ENCODE data around the gene COL5A1.

Gene COL5A1

DNA sequence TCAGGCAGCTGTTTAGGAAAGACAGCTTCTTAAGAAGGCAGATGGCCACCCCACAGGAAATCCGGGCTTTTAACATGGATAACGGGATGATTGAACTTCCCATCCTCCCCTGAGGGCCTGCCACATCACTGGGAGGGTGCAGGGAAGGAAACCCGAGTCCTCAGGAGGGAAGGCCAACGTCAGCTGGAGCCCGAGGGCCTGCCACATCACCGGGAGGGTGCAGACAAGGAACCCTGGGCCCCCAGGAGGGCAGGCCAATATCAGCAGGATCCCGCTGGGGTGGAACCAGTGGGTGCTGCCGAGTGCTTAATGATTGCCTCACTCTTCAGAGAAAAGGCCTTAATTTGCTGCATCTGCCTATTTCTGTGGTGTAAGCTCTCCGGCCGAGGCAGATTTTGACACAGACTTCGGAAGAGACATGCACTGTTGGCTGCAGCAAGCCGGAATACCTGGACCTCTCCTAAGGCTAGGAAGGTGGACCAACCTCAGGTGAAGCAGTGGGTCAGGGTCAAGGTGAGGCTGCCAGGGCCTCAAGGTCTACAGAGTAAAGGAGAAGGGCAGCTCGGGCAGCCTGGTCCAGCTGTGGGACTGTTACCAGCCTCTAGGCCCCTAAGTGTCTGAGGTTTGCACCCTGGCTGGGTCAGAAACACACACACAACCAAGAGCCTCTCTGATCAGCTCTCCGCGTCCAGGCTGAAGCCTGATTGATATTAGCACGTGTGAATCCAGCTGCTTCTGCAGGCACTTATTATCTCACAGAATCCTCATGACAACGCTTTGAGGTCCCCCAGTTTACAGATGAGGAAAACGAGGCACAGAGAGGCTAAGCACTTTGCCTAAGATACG, 14.8 kb upstream of the COL5A1 start:
- no peak for DNase-seq (ENCODE audit: low spot score)

DNA sequence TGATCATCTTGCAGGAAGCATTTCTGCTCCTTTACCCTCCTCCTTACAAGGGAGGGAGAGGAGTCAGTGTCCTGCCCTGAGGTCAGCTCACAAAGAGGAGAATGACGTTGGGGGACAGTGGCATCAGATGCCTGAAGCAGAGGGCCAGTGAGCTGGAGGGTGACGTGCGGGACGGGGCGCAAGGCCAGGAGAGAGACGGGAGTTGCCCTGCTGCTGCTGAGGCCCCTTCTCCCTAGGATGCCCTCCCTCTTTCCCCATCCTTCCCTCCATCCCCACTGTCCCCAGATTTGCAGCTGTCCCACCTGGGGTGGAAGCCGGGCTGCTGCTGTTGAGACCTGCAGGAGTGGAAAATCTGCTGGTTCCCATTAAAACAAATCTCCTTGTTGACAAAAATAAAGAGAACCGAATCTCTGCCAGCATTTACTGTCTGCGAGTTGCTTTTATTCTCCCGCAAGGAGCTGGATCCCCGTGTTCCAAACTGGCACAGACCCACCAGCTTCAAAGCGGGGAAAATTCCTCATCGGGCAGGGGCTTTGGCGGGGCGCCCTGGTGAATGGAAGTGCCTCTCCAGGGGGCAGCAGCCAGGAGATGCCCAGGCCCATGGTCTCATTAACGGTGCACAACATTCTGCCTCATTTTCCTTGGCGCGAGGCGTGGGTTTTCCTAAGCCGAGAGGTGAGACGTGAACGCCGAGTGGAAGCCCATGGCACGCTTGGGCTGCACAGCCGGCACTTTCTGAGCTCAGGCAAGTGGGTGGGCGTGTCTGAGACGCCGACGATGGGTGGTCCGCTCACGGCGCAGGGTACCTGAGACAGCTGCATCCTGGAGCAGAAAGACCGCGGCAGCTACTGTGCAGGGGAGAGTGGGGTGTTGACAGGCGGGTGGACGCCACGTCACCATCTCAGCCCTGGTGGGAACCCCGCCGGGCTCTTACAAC, 13.9 kb upstream of the COL5A1 start:
- no peak for DNase-seq (ENCODE audit: low spot score)

- no peak for DNase-seq (ENCODE audit: low spot score)
Measured at GRCh38 chr9:134628354-134628736, 13.3 kb upstream of the COL5A1 start.

- no peak for DNase-seq (ENCODE audit: low spot score)
Measured at GRCh38 chr9:134629061-134629585, 12.5 kb upstream of the COL5A1 start.

DNA sequence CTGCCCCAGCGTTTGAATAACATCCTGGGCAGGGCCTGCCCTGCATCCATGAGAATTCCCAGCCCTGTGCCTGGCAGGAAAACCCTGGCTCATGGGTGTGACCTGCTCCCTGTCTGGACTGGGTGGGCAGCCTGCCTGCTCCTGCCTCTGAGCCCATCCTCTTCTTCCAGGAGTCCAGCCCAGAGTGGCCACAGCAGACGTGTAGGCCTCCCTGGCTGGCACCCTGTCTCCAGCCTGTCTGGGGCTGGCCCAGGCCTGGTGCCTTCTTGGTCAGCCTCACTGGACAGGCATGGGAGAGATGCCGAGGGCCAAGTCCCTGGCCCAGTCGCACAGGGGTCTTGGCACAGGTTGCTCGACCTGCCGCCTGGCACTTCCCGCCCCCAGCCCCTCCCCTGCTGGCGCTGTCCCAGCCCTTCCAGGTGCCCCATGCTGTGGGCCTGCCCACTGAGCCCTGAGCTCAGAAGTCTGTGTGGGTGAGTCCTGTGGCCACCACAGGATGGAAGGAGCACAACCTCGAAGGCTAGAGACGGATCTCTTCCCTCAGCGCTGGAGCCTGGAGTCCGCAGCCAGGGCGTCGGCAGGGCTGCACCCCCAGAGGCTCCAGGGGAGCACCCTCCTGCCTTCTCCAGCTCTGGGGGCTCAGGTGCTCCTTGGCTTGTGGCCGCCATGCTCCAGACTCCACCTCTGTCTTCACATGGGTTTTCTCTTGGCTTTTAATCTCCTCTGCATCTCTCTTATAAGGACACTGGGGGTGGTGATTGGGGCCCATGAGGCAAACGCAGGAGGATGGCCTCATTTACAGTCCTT, 11.8 kb upstream of the COL5A1 start:
- no peak for DNase-seq (ENCODE audit: low spot score)

GRCh38 chr9:134630393-134630790, 11.2 kb upstream of the COL5A1 start:
- no peak for DNase-seq (ENCODE audit: low spot score)

DNA sequence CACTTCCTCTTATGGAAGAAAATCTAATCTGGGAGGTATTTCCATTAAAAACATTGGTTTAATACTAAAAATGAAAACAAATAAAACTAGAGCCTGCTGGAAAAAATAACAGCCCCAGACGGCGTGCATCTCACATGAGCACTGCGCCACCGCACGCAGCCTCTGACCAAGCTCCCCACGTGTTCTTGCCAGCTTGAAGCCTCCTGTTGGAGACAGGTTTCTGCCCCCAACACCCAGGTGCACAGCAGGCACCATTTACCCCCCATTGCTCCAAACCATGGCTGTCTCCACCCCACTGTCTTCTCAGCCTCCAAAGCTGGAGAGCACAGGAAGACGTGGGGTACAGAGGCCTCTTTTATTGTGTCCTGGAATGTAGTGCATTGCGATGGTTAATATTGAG, 10.7 kb upstream of the COL5A1 start:
- DNase-seq (ENCODE audit: low spot score) = no peak

DNA sequence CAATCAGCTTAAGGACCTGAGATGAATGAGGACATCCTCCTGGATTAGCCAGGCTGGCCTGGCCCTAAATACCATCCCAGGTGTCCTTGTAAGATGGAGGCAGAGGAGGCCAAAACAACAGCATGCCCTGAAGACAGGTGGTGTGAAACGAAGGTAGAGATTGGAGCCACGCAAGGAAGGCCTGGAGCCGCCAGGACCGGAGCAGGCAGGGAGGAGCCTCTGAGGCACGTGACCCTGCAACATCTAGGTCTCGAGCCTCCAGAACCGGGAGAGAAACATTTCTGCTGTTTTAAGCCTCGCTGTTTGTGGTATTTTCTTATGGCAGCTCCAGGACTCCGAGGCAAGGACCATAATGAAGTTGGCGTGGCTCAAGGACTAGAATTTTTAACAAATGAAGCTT, 9.7 kb upstream of the COL5A1 start:
- no peak for DNase-seq (ENCODE audit: low spot score)

DNA sequence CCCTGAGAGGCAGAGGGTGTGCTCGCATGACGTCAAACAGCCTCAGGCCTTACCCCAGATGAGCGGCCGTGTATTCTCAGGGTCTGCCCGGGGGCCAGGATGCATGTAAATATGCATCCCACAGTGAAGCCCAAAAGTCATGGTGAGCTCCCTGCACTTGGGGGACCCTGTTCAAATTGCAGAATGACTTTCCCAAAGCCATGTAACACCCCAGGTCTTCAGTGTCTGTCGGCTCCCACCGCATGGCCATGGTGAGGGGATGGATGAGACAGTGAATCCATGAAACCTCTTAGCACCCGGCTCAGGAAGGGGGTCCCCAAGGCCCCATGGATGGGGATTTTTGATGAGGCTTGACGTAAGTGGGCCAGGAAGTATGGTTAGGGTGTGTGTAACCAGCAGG, 9.3 kb upstream of the COL5A1 start:
- no peak for DNase-seq (ENCODE audit: low spot score)

- DNase-seq (ENCODE audit: low spot score) = no peak
Measured at GRCh38 chr9:134633362-134634142, 8.1 kb upstream of the COL5A1 start.

DNA sequence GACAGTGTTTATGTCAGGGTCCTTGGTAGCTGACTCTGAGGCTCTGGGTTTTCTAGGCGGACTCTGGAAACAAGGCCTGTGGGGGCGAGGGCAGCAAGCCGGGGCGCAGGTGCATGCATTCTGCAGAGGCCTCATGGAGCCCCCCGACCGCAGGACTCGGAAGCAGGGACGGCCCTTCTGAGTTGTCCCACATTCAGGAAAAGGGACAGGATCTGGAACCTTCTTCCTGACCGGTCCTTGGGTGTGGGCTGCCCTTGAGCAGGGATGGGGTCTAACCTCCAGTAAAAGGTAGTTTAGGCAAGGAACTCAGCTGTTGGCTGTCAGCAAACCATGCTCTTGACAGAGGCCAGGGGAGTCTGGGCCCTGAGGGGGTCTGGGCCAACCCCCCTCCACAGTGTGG, 7.4 kb upstream of the COL5A1 start:
- DNase-seq (ENCODE audit: low spot score) = no peak

DNA sequence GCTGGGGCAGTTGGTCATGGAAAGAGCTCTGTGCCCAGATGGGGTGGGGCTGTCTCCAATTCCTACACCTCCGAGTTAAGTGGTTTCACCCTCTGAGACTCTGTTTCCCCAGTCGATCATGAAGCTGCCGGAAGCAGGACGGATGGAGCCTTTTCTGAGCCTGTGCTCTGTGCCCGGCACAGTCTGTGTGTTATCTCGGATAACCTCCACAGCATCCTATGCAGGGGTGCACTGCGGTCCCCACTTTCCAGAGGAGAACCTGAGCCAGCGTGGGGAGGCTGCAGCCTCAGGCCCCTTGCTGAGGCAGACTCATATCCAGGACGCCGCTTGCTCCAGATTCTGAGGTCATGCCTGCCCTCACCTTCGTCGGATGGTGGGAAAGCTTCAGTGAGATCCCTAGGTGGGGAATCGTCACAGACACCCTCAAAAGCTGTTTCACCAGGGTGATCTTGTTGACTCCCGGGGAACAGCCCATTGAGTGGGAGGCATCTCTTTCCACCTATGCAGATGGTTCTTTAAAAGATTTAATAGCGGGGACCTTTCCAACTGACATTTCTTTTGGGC, 6.9 kb upstream of the COL5A1 start:
- no peak for DNase-seq (ENCODE audit: low spot score)

DNA sequence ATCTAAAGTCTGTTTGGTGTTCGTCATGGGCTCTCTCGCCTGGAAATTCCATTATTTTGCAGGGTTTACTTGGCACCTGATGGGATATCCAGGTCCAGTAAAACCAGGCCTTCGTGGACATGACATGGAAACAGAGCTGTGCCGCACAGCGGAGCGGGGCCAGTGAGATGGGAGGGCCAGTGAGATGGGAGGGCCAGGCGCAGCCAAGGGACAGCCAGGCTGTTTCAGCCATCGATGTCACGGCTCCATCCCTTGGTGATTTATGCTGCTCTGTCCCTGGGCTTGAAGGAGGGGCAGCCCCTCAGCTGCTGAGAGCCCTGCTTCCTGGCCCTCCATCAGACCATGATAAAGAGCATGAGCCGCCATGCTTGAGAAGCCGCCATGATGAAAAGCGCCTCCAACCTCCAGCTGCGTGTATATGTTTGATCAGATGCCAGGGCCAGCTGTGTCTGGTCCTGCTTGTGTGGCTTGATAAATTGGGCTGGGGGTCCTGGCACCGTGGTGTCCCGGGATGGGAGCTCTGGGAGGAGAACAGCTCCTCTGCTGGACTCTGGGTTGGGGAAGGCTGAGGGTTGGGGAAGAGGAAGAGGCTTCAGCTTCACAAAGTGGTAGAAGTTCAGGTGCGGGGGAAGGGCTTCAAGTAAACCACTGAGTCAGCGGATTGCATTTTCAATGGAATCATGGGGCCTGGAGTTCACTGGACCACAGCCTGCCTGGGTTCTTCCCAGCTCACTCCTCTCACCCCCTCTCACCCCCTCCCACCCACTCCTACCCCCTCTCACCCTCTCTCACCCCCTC, 6.1 kb upstream of the COL5A1 start:
- DNase-seq (ENCODE audit: low spot score) = no peak

DNA sequence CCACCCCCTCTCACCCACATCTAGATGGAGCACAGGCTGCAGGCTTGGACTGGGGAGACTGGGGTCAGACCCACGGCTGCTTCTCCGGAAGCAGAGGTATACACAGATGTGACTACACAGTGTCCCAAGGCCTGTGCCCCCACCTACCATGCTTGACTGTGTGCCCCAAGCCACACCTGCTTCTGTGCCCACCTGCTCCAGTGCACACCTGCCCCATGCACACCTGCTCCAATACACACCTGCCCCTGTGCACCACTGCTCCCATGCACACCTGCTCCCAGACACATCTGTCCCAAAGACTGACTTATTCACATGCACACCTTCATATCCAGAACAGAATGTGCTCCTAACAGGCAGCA, 5.5 kb upstream of the COL5A1 start:
- no peak for DNase-seq (ENCODE audit: low spot score)

- no peak for DNase-seq (ENCODE audit: low spot score)
Measured at GRCh38 chr9:134637241-134637640, 4.4 kb upstream of the COL5A1 start.

GRCh38 chr9:134637696-134638501, 3.7 kb upstream of the COL5A1 start:
- no peak for DNase-seq (ENCODE audit: low spot score)

GRCh38 chr9:134638502-134639090, 3.0 kb upstream of the COL5A1 start:
- no peak for DNase-seq (ENCODE audit: low spot score)

DNA sequence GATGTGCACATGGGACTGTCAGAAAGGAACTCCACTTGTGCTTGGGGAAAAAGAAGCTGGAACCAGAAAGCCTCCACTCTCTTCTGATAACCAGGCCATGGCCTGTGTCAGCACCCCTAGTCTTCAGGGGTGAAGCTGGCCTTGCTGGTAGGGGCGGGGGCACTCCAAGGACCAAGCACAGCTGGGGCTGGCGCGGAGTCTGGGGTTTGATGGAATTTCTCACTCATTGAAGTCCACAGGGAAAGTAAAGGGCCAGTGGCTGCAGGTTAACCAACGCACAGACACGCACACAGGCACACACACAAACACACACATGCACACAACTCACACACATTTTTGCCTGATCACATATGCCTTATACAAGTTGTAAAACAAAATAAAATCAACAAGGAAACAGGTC, 1.6 kb upstream of the COL5A1 start:
- no peak for DNase-seq (ENCODE audit: low spot score)
